Measurements from ENCODE around the gene PPBP. TPM values are rescaled to one million over a fixed set of nuclear protein-coding genes. Genes with fewer than 3 reads are reported as not detected.

PPBP gene
- total and polyA plus RNA-seq, 9 donors = 0.53 to 0.80 TPM; not detected in 7

GRCh38 chr4:73998040-73999011, 10.3 kb upstream of the PPBP start, which contains the start of gene CXCL5:
Gene CXCL5, minus strand, starts transcription at chr4:73998677. Its CDS starts 96 bp downstream, at chr4:73998581.
- Histone ChIP-seq H3K36me3 (no peaks in the 10 kb centered on the region), H3K9me3 (no peaks in the 10 kb centered on the region), H3K4me3 (no peak within 1 kb of the TSS), H3K27ac (no peak within 1 kb of the TSS), H3K27me3 (no peaks in the 10 kb centered on the region), H3K4me1 (ENCODE audit: insufficient read depth) (no peaks in the 10 kb centered on the region)
- WGBS, 3 donors = 8 to 10% (median 9%) methylated on average over 46 of the region's 46 CpGs
- DNase-seq = peak in 1 of 5 donors; percentile 34
- TF ChIP-seq POLR2A (IDR thresholded peaks at IDR 0.05) (no peak), EP300 (IDR thresholded peaks at IDR 0.05) (no peak)
- TF ChIP-seq, protein P1, sequence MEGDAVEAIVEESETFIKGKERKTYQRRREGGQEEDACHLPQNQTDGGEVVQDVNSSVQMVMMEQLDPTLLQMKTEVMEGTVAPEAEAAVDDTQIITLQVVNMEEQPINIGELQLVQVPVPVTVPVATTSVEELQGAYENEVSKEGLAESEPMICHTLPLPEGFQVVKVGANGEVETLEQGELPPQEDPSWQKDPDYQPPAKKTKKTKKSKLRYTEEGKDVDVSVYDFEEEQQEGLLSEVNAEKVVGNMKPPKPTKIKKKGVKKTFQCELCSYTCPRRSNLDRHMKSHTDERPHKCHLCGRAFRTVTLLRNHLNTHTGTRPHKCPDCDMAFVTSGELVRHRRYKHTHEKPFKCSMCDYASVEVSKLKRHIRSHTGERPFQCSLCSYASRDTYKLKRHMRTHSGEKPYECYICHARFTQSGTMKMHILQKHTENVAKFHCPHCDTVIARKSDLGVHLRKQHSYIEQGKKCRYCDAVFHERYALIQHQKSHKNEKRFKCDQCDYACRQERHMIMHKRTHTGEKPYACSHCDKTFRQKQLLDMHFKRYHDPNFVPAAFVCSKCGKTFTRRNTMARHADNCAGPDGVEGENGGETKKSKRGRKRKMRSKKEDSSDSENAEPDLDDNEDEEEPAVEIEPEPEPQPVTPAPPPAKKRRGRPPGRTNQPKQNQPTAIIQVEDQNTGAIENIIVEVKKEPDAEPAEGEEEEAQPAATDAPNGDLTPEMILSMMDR (IDR thresholded peaks at IDR 0.05) = no peak
- intact Hi-C loops (cut with DNase I) = no loop called here

- H3K27me3 ChIP-seq = no peaks in the 10 kb centered on the region
- no peak for TF ChIP-seq POLR2A (IDR thresholded peaks at IDR 0.05)
- no peak for TF ChIP-seq EP300 (IDR thresholded peaks at IDR 0.05)
- TF ChIP-seq, protein P1 (IDR thresholded peaks at IDR 0.05) = no peak
- no peaks in the 10 kb centered on the region for H3K36me3 ChIP-seq
- H3K4me3 ChIP-seq = no peak overlapping the region
- no peak for DNase-seq
- H3K9me3 ChIP-seq = no peaks in the 10 kb centered on the region
- 2 to 40% (median 39%) methylated on average over 1 of the region's 1 CpG for WGBS, 3 donors
- intact Hi-C loops (cut with DNase I) = no loop called here
- no peaks in the 10 kb centered on the region for H3K4me1 ChIP-seq (ENCODE audit: insufficient read depth)
- no peak overlapping the region for H3K27ac ChIP-seq
Observed at GRCh38 chr4:73992050-73992449, 4.1 kb upstream of the PPBP start.

DNA sequence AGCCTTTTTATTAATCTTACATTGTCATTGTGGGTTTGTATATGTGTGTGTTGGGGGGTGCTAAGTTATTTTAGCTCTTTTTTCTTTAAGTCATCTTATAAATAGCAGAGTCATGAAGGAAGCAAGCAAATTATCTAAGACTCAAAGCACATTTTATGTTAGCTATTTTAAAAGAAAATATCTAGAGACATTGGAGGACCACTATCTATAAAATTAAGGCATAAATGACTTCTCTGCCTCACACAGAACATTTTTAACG, 3.7 kb upstream of the PPBP start:
- TF ChIP-seq POLR2A (IDR thresholded peaks at IDR 0.05) (no peak), EP300 (IDR thresholded peaks at IDR 0.05) (no peak)
- TF ChIP-seq, protein P1 (IDR thresholded peaks at IDR 0.05) = no peak
- intact Hi-C loops (cut with DNase I) = no loop called here
- no peak for DNase-seq
- H3K4me3 ChIP-seq = no peak overlapping the region
- H3K27me3 ChIP-seq = no peaks in the 10 kb centered on the region
- 78 to 95% (median 94%) methylated on average over 1 of the region's 1 CpG for WGBS, 3 donors
- H3K27ac ChIP-seq = no peak overlapping the region
- H3K9me3 ChIP-seq = no peaks in the 10 kb centered on the region
- H3K4me1 ChIP-seq (ENCODE audit: insufficient read depth) = no peaks in the 10 kb centered on the region
- H3K36me3 ChIP-seq = no peaks in the 10 kb centered on the region

GRCh38 chr4:73990988-73991741, 3.2 kb upstream of the PPBP start:
- Histone ChIP-seq H3K27me3 (no peaks in the 10 kb centered on the region), H3K4me3 (no peak overlapping the region), H3K27ac (no peak overlapping the region), H3K36me3 (no peaks in the 10 kb centered on the region), H3K9me3 (no peaks in the 10 kb centered on the region), H3K4me1 (ENCODE audit: insufficient read depth) (no peaks in the 10 kb centered on the region)
- 88 to 91% (median 89%) methylated on average over 9 of the region's 9 CpGs for WGBS, 3 donors
- intact Hi-C loops (cut with DNase I) = no loop called here
- TF ChIP-seq, protein P1 (IDR thresholded peaks at IDR 0.05) = no peak
- TF ChIP-seq EP300 (IDR thresholded peaks at IDR 0.05) (no peak), POLR2A (IDR thresholded peaks at IDR 0.05) (no peak)
- DNase-seq = no peak
